ENCODE measurements around the gene ESRRB.
"Not testable (repeated sequence)": the region's sequence is repeated elsewhere in the genome, so short reads cannot be mapped to it uniquely, and the experiment has no call there.

ESRRB gene

DNA sequence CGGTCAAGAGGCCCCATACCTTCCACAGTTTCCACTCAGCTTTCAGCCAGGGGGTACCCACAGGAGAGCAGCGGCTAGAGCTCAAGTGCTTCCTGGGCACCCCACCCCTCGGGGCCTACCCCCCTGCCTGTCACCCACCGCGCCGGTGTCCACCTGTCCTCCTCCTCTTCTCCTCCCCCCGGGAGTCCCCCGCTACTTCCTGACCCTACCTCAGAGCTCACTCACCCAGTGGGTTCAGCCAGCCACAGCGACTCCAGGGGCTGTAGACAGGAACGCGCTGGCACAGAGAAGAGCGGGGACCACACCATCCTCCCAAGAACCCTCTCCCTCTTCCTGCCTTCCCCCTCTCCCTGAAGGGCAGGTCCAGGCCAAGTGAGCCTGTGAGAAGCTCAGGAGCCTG lies 123.0 kb downstream of the ESRRB start:
- no peak for DNase-seq

GRCh38 chr14:76499399-76499798 lies 123.5 kb downstream of the ESRRB start:
- no peak for DNase-seq

- no peak for DNase-seq
Measured at GRCh38 chr14:76500011-76500410, 124.1 kb downstream of the ESRRB start.

DNA sequence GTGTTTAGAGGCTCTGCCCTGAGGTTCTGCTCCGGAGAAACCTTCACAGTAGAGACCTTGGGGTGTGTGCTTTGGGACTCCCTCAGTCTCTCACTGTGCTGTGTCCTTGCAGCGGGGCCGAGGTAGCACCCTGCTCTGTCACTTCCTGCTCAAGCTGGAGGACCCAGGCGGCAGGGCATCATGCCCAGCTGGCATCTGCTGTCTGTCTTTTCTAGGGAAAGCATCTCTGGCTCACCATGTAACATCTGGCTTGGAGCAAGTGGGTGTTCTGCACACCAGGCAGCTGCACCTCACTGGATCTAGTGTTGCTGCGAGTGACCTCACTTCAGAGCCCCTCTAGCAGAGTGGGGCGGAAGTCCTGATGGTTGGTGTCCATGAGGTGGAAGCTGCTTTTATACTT lies 124.5 kb downstream of the ESRRB start:
- no peak for DNase-seq

GRCh38 chr14:76501156-76501720 lies 125.3 kb downstream of the ESRRB start:
- DNase-seq: no peak

- DNase-seq: no peak
Measured at GRCh38 chr14:76502219-76502618, 126.3 kb downstream of the ESRRB start.

GRCh38 chr14:76502638-76503037 lies 126.7 kb downstream of the ESRRB start:
- no peak for DNase-seq

GRCh38 chr14:76509311-76509710 lies 133.4 kb downstream of the ESRRB start:
- no peak for DNase-seq

DNA sequence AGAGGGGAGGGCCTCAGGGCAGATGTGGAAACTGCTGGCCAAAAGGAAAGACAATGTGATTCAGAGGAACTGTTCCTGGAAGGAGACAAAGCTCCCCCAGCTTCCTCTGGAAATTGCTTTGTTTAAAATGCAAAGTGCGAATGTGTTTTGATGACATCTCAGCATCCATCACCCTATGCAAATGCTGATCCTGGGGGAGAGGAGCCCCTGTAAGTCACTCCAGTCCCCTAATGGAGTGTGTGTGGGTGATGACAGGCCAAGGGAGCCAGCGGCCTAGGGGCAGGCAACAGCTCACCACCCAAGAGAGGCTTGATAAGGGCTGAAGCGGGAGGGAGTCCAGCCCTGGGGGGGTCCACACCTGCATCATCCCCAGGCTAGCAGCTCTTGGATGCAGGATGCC lies 134.2 kb downstream of the ESRRB start:
- no peak for DNase-seq

DNA sequence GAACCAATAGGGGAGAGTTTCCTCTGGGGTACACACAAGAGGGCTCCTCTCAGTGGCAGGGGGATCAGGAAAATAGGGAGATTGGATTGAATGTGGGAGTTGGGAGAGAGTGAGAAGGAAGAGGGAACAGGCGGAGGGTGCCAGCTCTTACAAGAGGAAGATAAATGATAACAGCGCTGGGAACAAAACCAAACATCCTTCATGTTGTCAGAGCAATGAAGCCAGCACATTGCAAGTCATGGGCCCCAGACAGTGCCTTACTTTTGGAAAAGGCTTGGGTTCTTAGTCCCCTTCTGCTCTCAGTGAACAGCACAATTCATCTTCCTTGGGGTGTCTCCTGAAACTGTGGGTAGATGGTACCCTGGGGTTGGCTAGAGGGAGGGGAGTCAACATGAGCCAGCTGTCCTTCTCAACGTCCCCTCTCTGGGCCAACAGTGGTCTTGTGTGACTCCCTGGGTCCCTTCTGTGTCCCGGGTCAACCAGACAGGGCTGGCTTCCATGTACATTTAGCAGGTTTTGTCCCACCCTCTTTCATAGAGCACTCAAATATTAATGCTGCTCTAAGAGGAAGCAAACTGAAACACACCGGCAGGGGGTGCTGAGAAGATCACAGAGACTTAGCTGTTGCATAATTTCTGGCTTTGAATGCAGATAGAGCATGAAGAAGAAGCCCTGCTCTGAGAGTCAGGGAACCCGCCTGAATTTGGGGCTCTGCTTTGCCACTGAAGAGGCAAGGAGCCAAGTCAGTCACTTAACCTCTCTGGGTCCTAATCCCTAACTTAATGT lies 138.5 kb downstream of the ESRRB start:
- DNase-seq: no peak

- no peak for DNase-seq
Measured at GRCh38 chr14:76516884-76517283, 140.9 kb downstream of the ESRRB start.

DNA sequence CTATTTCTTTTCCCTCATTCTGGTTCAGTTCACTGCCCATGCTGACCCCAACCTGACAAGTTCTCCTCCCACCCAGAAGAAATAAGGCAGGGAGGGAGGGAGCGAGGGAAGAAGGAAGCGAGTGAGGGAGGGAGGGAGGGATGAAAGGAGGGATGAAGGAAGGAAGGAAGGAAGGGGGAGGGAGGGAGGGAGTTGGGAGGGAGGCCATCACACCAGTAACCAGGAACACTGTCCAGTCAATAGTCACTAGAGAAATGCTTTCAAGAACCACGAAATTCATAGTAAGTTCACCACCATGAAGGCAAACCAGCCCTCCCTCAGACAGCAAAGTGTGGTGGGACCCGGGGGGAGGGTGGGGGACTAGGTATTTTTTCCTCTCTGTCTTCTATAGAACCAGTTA lies 142.4 kb downstream of the ESRRB start:
- DNase-seq: no peak

- no peak for DNase-seq
Measured at GRCh38 chr14:76525106-76525821, 149.3 kb downstream of the ESRRB start.

DNA sequence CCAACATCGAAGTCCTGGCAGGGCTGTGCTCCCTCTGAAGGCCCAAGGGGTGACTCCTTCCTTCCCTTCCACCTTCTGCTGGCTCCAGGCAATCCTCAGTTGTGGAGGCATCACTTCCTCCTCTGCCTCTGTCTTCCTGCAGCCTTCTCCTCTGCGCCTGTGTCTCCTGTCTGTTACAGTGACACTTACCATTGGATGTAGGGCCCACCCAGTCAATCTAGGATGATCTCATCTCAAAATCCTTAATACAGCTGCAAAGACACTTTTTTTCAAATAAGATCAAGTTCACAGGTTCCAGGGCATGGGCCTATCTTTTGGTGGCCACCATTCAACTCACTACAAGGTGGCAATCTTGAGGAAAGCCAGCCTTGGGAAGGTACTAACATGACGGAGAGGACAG lies 155.1 kb downstream of the ESRRB start:
- no peak for DNase-seq

GRCh38 chr14:76531821-76532318 lies 155.9 kb downstream of the ESRRB start:
- no peak for DNase-seq

GRCh38 chr14:76536636-76537035 lies 160.7 kb downstream of the ESRRB start:
- not testable (repeated sequence) for DNase-seq

DNA sequence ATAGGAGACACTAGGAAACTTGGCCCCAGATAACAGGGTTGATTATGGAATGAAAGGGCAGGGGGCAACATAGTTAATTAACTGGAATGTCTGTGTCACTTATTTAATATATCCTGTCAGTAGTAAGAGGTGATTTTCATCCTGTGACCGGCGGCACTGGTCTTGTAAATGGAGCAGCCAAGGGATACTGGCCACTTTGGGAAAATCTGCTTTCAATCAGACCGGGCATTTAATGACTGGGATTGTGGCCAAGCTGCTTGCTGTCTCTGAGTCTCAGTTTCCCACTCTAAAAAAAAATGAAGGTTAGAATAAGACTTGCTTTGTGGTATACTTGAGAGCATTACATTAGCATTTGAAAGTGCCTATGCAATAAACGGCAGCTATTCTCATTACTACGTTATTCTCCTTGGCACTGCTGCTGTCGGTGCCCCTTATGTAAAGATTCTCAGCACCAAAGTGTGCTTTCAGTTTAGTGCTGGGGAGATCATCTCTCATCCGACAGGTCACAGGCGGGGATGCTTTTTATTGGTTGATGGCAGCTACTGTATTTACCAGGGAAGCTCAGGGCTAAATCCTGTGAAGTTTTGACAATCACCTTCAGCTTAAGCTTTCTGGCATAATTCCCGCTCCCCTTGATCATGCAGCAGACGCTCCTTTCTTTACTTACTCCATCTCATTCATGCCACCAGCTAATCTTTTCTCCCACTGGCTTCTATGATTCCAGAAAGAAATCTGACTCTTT lies 162.1 kb downstream of the ESRRB start:
- no peak for DNase-seq

DNA sequence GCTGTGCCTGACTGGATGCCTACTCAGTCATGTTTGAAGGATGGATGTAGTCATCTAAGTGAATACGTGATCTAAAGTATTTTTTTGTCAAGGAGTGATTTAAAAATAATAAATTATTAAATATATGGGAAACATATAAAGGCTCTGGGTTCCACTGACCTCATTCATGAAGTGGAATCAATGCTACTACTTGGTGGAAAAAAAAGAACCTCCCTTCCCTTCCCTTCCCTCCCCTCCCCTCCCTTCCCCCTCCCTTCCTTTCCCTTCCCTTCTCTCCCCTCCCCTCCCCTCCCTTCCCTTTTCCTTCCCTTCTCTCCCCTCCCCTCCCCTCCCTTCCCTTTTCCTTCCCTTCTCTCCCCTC lies 162.7 kb downstream of the ESRRB start:
- no peak for DNase-seq

GRCh38 chr14:76539130-76539529 lies 163.2 kb downstream of the ESRRB start:
- DNase-seq: no peak

DNA sequence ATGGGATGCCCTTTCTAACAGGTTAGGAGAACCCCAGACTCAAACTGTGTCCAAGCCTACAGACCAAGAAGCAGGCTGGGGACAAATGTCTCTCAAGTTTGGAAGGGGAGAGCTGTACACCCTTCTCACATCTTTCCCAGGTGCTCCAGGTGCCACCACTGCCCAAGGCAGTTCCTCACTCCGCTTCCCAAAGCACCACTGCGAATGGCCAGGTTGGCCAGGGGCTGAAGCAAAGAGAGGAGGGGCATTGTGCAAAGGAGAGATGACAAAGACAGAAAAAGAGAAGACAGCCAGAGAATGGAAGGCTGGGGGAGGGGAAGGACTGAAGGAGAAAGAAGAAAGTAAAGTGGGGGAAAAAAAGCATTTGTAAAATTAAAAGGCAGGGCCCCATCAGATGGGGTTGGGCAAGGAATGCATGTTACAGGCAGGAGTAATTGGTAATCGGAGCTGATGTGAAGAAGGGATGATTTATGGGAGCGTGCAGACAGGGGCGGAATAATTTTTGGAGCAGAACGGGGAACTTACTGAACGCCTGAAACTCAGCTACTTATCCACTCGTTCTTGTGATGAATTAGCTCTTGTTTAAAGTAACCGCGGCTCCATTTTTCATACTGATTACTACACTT lies 165.8 kb downstream of the ESRRB start:
- no peak for DNase-seq

GRCh38 chr14:76546426-76547221 lies 170.7 kb downstream of the ESRRB start:
- DNase-seq: no peak

DNA sequence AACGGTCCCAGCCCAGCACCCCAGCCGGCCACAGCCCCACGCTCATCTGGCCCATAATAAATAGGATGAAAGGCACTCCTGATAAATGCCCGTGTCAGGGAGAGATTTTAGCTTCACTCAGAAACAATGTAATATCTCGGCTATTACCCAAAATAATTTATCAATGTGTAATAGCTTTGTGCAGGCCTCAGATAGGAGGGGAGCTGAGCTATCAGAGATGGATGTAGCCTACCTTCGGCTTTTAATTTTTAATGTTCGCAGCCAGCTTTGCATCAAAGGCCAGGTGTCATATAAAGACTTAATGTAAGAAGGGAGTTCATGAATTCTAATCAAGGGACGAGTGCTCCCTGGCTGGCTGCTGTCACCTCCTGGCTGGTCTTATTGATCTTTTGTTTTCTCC lies 171.9 kb downstream of the ESRRB start:
- DNase-seq: no peak
